HEK293 (cell line): ENCODE results near the gene ARMC10.

ENCODE experiments used
- CTCF ChIA-PET: fragments of 350-600 bp; formaldehyde crosslinking; extraction: SDS; loops from one replicate; lab custom pipeline; 2021; ENCODE audit warnings: antibody characterized with exemption; lab: Yijun Ruan, JAX
- POLR2A ChIA-PET: fragments of 300-600 bp; formaldehyde crosslinking; extraction: SDS; loops from one replicate; lab custom pipeline; 2020; ENCODE audit warnings: antibody characterized with exemption, inconsistent platforms; lab: Yijun Ruan, JAX
- H3K27ac ChIP-seq: fragments of 200-500 bp; sonication (Bioruptor generic); 2 replicates; pipeline ENCODE4 v1.5.1; 2014; ENCODE audit warnings: low read depth, low read length, control low read depth, inconsistent platforms; ENCODE audit errors: extremely low read depth
- H3K36me3 ChIP-seq, 2 experiments: fragments of 200-500 bp in 1 of 2; sonication (Bioruptor generic) in 1 of 2; 1 replicate in 1 of 2; 2 replicates in 1 of 2; pipeline ENCODE4 v1.5.1; 2014 to 2017; ENCODE audit warnings: inconsistent platforms in 2 of 2, low read length in 2 of 2; ENCODE audit not compliant: control insufficient read depth in 2 of 2, insufficient read depth in 1 of 2
- H3K4me1 ChIP-seq: fragments of 200-500 bp; sonication (Bioruptor generic); 2 replicates; pipeline ENCODE4 v1.5.1; 2014; ENCODE audit warnings: mild to moderate bottlenecking, low read length, inconsistent platforms; ENCODE audit not compliant: control insufficient read depth, insufficient read depth
- H3K4me3 ChIP-seq: 2 replicates; pipeline ENCODE4 v1.5.1; 2011; ENCODE audit warnings: low read depth, mild to moderate bottlenecking, control low read depth, low read length, moderate library complexity
- H3K9me3 ChIP-seq: fragments of 200-500 bp; sonication (Bioruptor generic); 2 replicates; pipeline ENCODE4 v1.5.1; 2014; ENCODE audit warnings: low read depth, low read length, inconsistent platforms; ENCODE audit not compliant: control insufficient read depth, insufficient read depth
- CTCF ChIP-seq: fragments of 450-650 bp; formaldehyde crosslinking; IDR thresholded peaks from 2 replicates; pipeline ENCODE4 v1.5.1; 2016; ENCODE audit warnings: missing biosample characterization, missing genetic modification characterization
- IKZF3 ChIP-seq: fragments of 450-650 bp; IDR thresholded peaks from 2 replicates; pipeline ENCODE4 v1.5.0; 2018; ENCODE audit warnings: missing biosample characterization, mild to moderate bottlenecking, missing genetic modification characterization, moderate library complexity
- KLF9 ChIP-seq: fragments of 450-650 bp; formaldehyde crosslinking; IDR thresholded peaks from 2 replicates; pipeline ENCODE4 v1.5.1; 2016; ENCODE audit warnings: missing biosample characterization, missing genetic modification characterization, low read depth
- OSR2 ChIP-seq: fragments of 450-650 bp; formaldehyde crosslinking; IDR thresholded peaks from 2 replicates; pipeline ENCODE4 v1.5.1; 2016; ENCODE audit warnings: missing biosample characterization, missing genetic modification characterization
- ZBTB21 ChIP-seq: fragments of 450-650 bp; formaldehyde crosslinking; IDR thresholded peaks from 2 replicates; pipeline ENCODE4 v1.5.1; 2017; ENCODE audit warnings: missing biosample characterization, missing genetic modification characterization
- ZFP3 ChIP-seq: fragments of 450-650 bp; formaldehyde crosslinking; IDR thresholded peaks from 2 replicates; pipeline ENCODE4 v1.5.1; 2016; ENCODE audit warnings: low read depth, missing biosample characterization, missing genetic modification characterization
- ZNF114 ChIP-seq: fragments of 450-650 bp; formaldehyde crosslinking; IDR thresholded peaks from 2 replicates; pipeline ENCODE4 v1.5.0; 2017; ENCODE audit warnings: missing biosample characterization, missing genetic modification characterization
- ZNF121 ChIP-seq: fragments of 450-650 bp; formaldehyde crosslinking; IDR thresholded peaks from 2 replicates; pipeline ENCODE4 v1.5.1; 2016; ENCODE audit warnings: missing biosample characterization, missing genetic modification characterization
- ZNF133 ChIP-seq: fragments of 450-650 bp; formaldehyde crosslinking; IDR thresholded peaks from 2 replicates; pipeline ENCODE4 v1.5.1; 2016; ENCODE audit warnings: missing biosample characterization, missing genetic modification characterization
- ZNF140 ChIP-seq: fragments of 450-650 bp; formaldehyde crosslinking; IDR thresholded peaks from 2 replicates; pipeline ENCODE4 v1.5.1; 2016; ENCODE audit warnings: missing biosample characterization, missing genetic modification characterization
- ZNF19 ChIP-seq: fragments of 450-650 bp; formaldehyde crosslinking; IDR thresholded peaks from 2 replicates; pipeline ENCODE4; 2016; ENCODE audit warnings: missing biosample characterization, missing genetic modification characterization, low read depth
- ZNF274 ChIP-seq, 2 experiments: fragments of 200-500 bp in 1 of 2; fragments of 450-650 bp in 1 of 2; sonication (Bioruptor generic) in 1 of 2; formaldehyde crosslinking in 1 of 2; IDR thresholded peaks; 2 replicates each; pipeline versions ENCODE4 v1.5.1 to v1.6.1; 2014 to 2016; ENCODE audit warnings: borderline replicate concordance in 1 of 2, inconsistent platforms in 1 of 2, low read length in 1 of 2, missing biosample characterization in 1 of 2, missing genetic modification characterization in 1 of 2
- ZNF366 ChIP-seq: fragments of 450-650 bp; formaldehyde crosslinking; conservative IDR thresholded peaks from 2 replicates; pipeline ENCODE4 v1.5.1; 2016; ENCODE audit warnings: missing biosample characterization, missing genetic modification characterization
- ZNF404 ChIP-seq: fragments of 450-650 bp; formaldehyde crosslinking; IDR thresholded peaks from 2 replicates; pipeline ENCODE4 v1.5.1; 2017; ENCODE audit warnings: missing biosample characterization, missing genetic modification characterization
- ZNF433 ChIP-seq: fragments of 450-650 bp; formaldehyde crosslinking; IDR thresholded peaks from 2 replicates; pipeline ENCODE4 v1.5.1; 2016; ENCODE audit warnings: missing biosample characterization, missing genetic modification characterization, low read depth
- ZNF549 ChIP-seq: fragments of 450-650 bp; IDR thresholded peaks from 2 replicates; pipeline ENCODE4 v1.5.1; 2018; ENCODE audit warnings: missing biosample characterization, missing genetic modification characterization, mild to moderate bottlenecking, inconsistent platforms, moderate library complexity
- ZNF571 ChIP-seq: fragments of 450-650 bp; formaldehyde crosslinking; IDR thresholded peaks from 2 replicates; pipeline ENCODE4 v1.5.0; 2017; ENCODE audit warnings: missing biosample characterization, missing genetic modification characterization
- ZNF621 ChIP-seq: fragments of 450-650 bp; formaldehyde crosslinking; IDR thresholded peaks from 2 replicates; pipeline ENCODE4 v1.5.1; 2017; ENCODE audit warnings: missing biosample characterization, missing genetic modification characterization
- ZNF654 ChIP-seq: fragments of 450-650 bp; formaldehyde crosslinking; IDR thresholded peaks from 2 replicates; pipeline ENCODE4 v1.5.1; 2016; ENCODE audit warnings: low read depth, missing biosample characterization, missing genetic modification characterization

The ARMC10 gene

GRCh38 chr7:103065667-103066066 lies 9.3 kb upstream of the ARMC10 start:
- H3K9me3 ChIP-seq, result no peaks in the 10 kb centered on the region; the same call in 1 of the 2 replicates
- no peak for TF ChIP-seq ZNF140 (tag by site-specific recombination)
- peak; percentile 30 for TF ChIP-seq ZNF654 (tag by site-specific recombination)
- TF ChIP-seq ZNF133 (tag by site-specific recombination), result peak; percentile 60; the same call in 1 of the 2 replicates
- no peak for TF ChIP-seq ZNF366 (tag by site-specific recombination)
- TF ChIP-seq CTCF (tag by site-specific recombination), result 0 out of 2 replicates have a peak, but pooled peaks have one; percentile 46
- no peaks in the 10 kb centered on the region for H3K4me1 ChIP-seq
- CTCF ChIA-PET, result interaction anchor here (0.8 to 1.3 kb wide), 4 partner anchors 9 to 308 kb away, joined by 3 to 7 read pairs (median 4); partner anchors contain the start of genes ARMC10 and FBXL13
- H3K4me3 ChIP-seq, result no peak overlapping the region
- POLR2A ChIA-PET, result no interaction called here
- no peaks in the 10 kb centered on the region for H3K36me3 ChIP-seq
- H3K27ac ChIP-seq, result no peak overlapping the region

GRCh38 chr7:103068414-103069403 lies 6.2 kb upstream of the ARMC10 start:
- no peak overlapping the region for H3K4me3 ChIP-seq
- H3K27ac ChIP-seq, result no peak overlapping the region
- POLR2A ChIA-PET, result no interaction called here
- CTCF ChIA-PET, result interaction anchor here (0.5 kb wide), 1 partner anchor 214 kb away, joined by 3 read pairs; no protein-coding TSS in a partner anchor
- H3K4me1 ChIP-seq, result no peaks in the 10 kb centered on the region
- H3K36me3 ChIP-seq, result no peaks in the 10 kb centered on the region
- H3K9me3 ChIP-seq, result no peaks in the 10 kb centered on the region; the same call in 1 of the 2 replicates
- TF ChIP-seq ZBTB21 (tag by site-specific recombination), result no peak
- TF ChIP-seq IKZF3 (tag by site-specific recombination), result no peak
- TF ChIP-seq ZNF621, result no peak
- no peak for TF ChIP-seq ZFP3
- no peak for TF ChIP-seq ZNF19 (tag by site-specific recombination)
- no peak for TF ChIP-seq KLF9 (tag by site-specific recombination)
- TF ChIP-seq ZNF114 (tag by site-specific recombination), result no peak
- no peak for TF ChIP-seq ZNF404 (tag by site-specific recombination)
- TF ChIP-seq ZNF571 (tag by site-specific recombination), result no peak
- TF ChIP-seq ZNF549 (tag by site-specific recombination), result no peak

GRCh38 chr7:103071000-103071399 lies 3.9 kb upstream of the ARMC10 start:
- TF ChIP-seq OSR2 (tag by site-specific recombination) (no peak), ZNF133 (tag by site-specific recombination) (peak; percentile 97), ZNF121 (no peak), ZNF274 (IDR thresholded peaks at IDR 0.05; ENCODE audit: low read length) (no peak), ZNF274 (tag by site-specific recombination; IDR thresholded peaks at IDR 0.05; ENCODE audit: borderline replicate concordance) (no peak), ZNF433 (tag by site-specific recombination) (no peak)
- Histone ChIP-seq H3K27ac (no peak overlapping the region), H3K4me1 (no peaks in the 10 kb centered on the region), H3K9me3 (no peaks in the 10 kb centered on the region; the same call in 1 of the 2 replicates), H3K36me3 (no peaks in the 10 kb centered on the region), H3K4me3 (no peak overlapping the region)
- CTCF ChIA-PET, result interaction anchor here (0.6 kb wide), 1 partner anchor 143 kb away, joined by 4 read pairs; no protein-coding TSS in a partner anchor
- POLR2A ChIA-PET, result no interaction called here
